Duodenal mucosa (tissue), 2 donors: Measurements from ENCODE around the gene XPNPEP2.

Experiments used
- H3K27ac ChIP-seq: one replicate; pipeline ENCODE4 v1.7.0; 2013; ENCODE audit warnings: low read depth, low read length
- H3K27me3 ChIP-seq, 2 donors: one replicate each; pipeline ENCODE4 v1.7.0; 2013; ENCODE audit warnings: low read length in 2 of 2, control low read depth in 1 of 2; ENCODE audit not compliant: insufficient read depth in 2 of 2, control insufficient read depth in 1 of 2
- H3K36me3 ChIP-seq, 2 donors: one replicate each; pipeline ENCODE4 v1.7.0; 2013; ENCODE audit warnings: low read length in 2 of 2, control low read depth in 1 of 2; ENCODE audit not compliant: insufficient read depth in 2 of 2, control insufficient read depth in 1 of 2
- H3K4me1 ChIP-seq, 2 donors: one replicate each; pipeline ENCODE4 v1.7.0; 2013; ENCODE audit warnings: low read length in 2 of 2, control low read depth in 1 of 2; ENCODE audit not compliant: insufficient read depth in 2 of 2, control insufficient read depth in 1 of 2
- H3K4me3 ChIP-seq, 2 donors: one replicate each; pipeline ENCODE4 v1.7.0; 2013; ENCODE audit warnings: low read length in 2 of 2, low read depth in 1 of 2
- H3K9ac ChIP-seq, 2 donors: one replicate each; pipeline ENCODE4 v1.7.0; 2013; ENCODE audit warnings: low read length in 2 of 2, low read depth in 1 of 2
- H3K9me3 ChIP-seq, 2 donors: one replicate each; pipeline ENCODE4 v1.7.0; 2013; ENCODE audit warnings: low read length in 2 of 2, control low read depth in 1 of 2; ENCODE audit not compliant: control insufficient read depth in 1 of 2

Gene XPNPEP2

DNA sequence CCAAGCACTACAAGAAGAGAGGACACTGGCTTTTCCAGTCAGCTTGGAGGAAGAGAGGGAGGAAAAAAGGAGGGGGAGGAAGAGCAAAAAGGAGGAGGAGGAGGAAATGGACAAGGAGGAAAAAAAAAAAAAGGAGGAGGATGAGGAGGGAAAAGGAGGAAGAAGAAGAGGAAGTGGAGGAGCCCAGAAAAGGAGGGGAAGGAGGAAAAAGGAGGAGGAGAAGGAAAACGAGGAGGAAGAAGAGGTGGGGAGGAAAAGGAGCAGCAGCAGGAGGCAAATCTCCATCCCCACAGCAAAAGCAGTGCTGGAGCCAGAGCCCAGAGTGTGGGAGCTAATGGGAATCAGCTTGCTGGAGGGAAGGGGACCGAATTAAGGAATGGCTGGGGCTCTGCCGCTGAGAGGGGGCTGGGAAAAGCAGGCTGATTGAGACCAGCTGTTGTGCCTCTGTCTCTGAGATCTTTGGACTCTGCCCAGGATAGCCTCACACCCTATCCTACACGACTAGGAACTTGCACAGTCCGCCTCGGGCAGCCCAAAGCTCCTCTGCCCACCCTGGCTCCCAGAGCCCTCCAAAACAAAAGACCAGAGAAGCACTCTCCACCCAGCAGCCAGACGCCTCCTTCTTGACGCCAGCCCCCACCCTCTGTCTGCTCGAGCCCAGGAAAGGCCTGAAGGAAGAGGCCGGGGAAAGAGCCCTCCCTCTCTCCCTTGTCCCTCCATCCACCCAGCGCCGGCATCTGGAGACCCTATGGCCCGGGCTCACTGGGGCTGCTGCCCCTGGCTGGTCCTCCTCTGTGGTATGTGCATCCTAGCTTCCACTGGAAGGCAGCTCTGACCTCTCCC, at the start of gene XPNPEP2:
Gene XPNPEP2, plus strand, starts transcription at position 514 of the 843 bp plus-strand sequence. Its CDS starts 235 bp downstream, at position 749.
- Histone ChIP-seq H3K9me3 (no peaks in the 10 kb centered on the region), H3K36me3 (no peaks in the 10 kb centered on the region), H3K4me1 (peaks cover 18 to 30% of the 10 kb centered on the region in 2 donors), H3K27me3 (no peaks in the 10 kb centered on the region), H3K27ac (peak within 1 kb of the TSS; percentile 20), H3K9ac (peak within 1 kb of the TSS; percentile 29 to 54), H3K4me3 (peak within 1 kb of the TSS; percentile 55)

GRCh38 chrX:129689796-129690195, 49.0 kb upstream of the XPNPEP2 start:
- no peak overlapping the region for H3K9ac ChIP-seq
- H3K36me3 ChIP-seq, result no peaks in the 10 kb centered on the region
- no peak overlapping the region for H3K27ac ChIP-seq
- no peaks in the 10 kb centered on the region for H3K27me3 ChIP-seq
- no peak overlapping the region for H3K4me3 ChIP-seq
- no peaks in the 10 kb centered on the region for H3K4me1 ChIP-seq
- no peaks in the 10 kb centered on the region for H3K9me3 ChIP-seq

GRCh38 chrX:129690435-129690834, 48.3 kb upstream of the XPNPEP2 start:
- H3K27me3 ChIP-seq, result no peaks in the 10 kb centered on the region
- H3K4me1 ChIP-seq, result no peaks in the 10 kb centered on the region
- H3K36me3 ChIP-seq, result no peaks in the 10 kb centered on the region
- no peak overlapping the region for H3K27ac ChIP-seq
- no peaks in the 10 kb centered on the region for H3K9me3 ChIP-seq
- no peak overlapping the region for H3K4me3 ChIP-seq
- no peak overlapping the region for H3K9ac ChIP-seq

DNA sequence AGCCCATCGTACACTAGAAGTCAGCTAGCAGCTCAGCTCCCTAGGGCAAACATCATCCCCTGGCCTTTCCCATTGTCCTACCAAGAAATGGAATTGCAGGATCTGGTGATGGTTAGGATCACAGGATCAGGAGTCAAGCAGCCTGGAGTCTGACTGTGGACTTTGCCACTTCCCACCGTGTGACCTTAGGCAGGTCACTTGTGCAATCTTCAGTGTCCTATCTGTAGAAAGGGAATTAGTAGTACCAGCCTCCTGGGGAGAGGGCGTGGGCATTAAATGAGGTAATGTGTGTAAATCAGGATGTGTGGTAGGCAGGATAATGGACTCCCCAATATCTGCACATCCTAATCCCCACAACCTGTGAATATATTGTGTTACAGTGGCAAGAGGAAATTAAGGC, 45.4 kb upstream of the XPNPEP2 start:
- Histone ChIP-seq H3K36me3 (no peaks in the 10 kb centered on the region), H3K4me3 (no peak overlapping the region), H3K9ac (no peak overlapping the region), H3K4me1 (no peaks in the 10 kb centered on the region), H3K27ac (no peak overlapping the region), H3K9me3 (no peaks in the 10 kb centered on the region), H3K27me3 (no peaks in the 10 kb centered on the region)

GRCh38 chrX:129694805-129695204, 44.0 kb upstream of the XPNPEP2 start:
- Histone ChIP-seq H3K4me3 (no peak overlapping the region), H3K9ac (no peak overlapping the region), H3K27ac (no peak overlapping the region)

DNA sequence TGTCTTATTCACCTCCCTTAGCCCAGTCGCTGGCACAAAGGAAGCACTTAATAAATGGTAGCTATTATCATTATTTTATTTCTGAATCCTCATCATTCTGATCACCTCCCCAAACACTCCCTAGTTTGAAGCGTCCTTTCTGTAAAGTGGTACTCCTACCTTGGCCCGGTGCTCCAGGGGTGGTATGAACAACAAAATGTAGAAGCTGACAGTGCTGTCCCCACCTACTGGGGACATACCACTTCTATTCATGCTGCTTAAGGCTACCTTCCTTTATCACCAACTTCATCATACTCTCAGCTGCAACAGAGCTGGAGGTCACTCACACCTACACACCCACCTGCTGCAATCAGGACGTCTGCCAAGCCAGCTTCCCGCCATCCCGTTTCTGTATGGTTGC, 43.2 kb upstream of the XPNPEP2 start:
- no peak overlapping the region for H3K27ac ChIP-seq
- no peaks in the 10 kb centered on the region for H3K27me3 ChIP-seq
- no peaks in the 10 kb centered on the region for H3K9me3 ChIP-seq
- no peaks in the 10 kb centered on the region for H3K36me3 ChIP-seq
- no peaks in the 10 kb centered on the region for H3K4me1 ChIP-seq
- no peak overlapping the region for H3K9ac ChIP-seq
- no peak overlapping the region for H3K4me3 ChIP-seq

More at GRCh38 chrX:129694805-129695204, 44.0 kb upstream of the XPNPEP2 start:
- Histone ChIP-seq H3K9me3 (no peaks in the 10 kb centered on the region), H3K4me1 (no peaks in the 10 kb centered on the region), H3K27me3 (no peaks in the 10 kb centered on the region), H3K36me3 (no peaks in the 10 kb centered on the region)

- no peaks in the 10 kb centered on the region for H3K9me3 ChIP-seq
- H3K4me3 ChIP-seq, result no peak overlapping the region
- no peak overlapping the region for H3K9ac ChIP-seq
- no peaks in the 10 kb centered on the region for H3K36me3 ChIP-seq
- H3K27ac ChIP-seq, result no peak overlapping the region
- no peaks in the 10 kb centered on the region for H3K27me3 ChIP-seq
- no peaks in the 10 kb centered on the region for H3K4me1 ChIP-seq
Measured at GRCh38 chrX:129695937-129696336, 42.8 kb upstream of the XPNPEP2 start.

DNA sequence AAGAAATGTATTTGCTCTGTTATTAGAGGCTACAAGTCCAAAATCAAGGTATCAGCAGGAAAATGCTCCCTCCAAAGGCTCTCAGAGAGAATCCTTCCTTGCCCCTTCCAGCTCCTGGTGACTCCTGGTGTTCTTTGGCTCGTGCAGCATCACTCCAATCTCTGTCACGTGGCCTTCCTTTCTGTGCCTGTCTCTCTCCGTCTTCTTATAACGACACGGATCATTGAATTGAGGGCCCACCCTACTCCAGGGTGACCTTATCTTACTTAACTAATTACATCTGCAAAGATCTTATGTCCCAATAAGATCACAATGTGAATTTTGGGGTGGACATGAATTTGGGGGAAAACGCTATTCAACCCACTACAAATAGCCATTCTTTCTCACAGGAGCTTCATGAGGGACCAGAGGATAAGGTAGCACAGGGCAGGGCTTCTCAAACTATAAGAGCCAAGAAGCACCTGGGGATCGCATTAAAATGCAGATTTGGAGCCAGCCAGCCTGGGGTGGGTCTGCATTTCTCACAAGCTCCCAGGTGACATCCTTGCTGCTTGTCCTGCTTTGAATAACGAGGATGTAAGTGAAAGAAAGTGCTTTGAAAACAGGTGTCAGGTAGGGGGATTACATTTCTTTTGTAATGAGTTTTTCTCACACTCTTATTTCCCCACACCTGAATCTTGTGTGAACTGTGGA, 42.2 kb upstream of the XPNPEP2 start:
- Histone ChIP-seq H3K9me3 (no peaks in the 10 kb centered on the region), H3K36me3 (no peaks in the 10 kb centered on the region), H3K9ac (no peak overlapping the region), H3K4me3 (no peak overlapping the region), H3K4me1 (no peaks in the 10 kb centered on the region), H3K27me3 (no peaks in the 10 kb centered on the region), H3K27ac (no peak overlapping the region)

DNA sequence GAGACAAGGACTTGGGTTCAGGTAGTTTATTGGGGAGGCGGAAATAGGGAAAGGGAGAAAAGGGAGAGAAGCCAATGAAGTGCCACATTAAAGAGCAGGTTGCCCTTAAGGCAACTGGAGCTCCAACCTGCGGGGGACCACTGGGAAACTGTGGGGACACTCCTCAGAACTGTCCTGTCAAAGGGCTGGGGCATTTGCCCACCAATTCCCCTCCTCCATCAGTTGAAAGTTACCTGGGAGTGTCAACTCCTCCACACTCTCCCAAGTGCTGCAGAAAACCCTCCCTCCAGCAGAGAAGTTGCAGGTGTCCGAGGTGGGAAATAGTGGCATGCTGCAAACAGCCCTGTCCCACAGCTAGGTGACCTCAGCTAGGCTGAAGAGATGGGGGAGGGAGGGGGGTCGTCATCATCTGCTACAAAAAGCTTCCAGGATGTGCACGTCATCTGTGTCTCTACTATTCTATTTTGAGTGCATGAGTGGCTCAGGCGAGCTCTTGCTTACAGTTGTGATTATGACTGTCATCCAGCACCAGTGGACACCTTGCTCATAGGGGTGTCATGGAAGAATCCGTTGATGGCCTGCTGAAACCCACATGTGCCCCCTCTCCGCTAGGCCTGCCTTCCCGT, 41.5 kb upstream of the XPNPEP2 start:
- no peak overlapping the region for H3K27ac ChIP-seq
- no peaks in the 10 kb centered on the region for H3K9me3 ChIP-seq
- H3K9ac ChIP-seq, result no peak overlapping the region

GRCh38 chrX:129698150-129698549, 40.6 kb upstream of the XPNPEP2 start:
- Histone ChIP-seq H3K4me1 (no peaks in the 10 kb centered on the region), H3K27me3 (no peaks in the 10 kb centered on the region), H3K27ac (no peak overlapping the region), H3K9me3 (no peaks in the 10 kb centered on the region), H3K9ac (no peak overlapping the region), H3K4me3 (no peak overlapping the region), H3K36me3 (no peaks in the 10 kb centered on the region)

More for the DNA sequence above, 41.5 kb upstream of the XPNPEP2 start:
- Histone ChIP-seq H3K4me3 (no peak overlapping the region), H3K27me3 (no peaks in the 10 kb centered on the region), H3K4me1 (no peaks in the 10 kb centered on the region), H3K36me3 (no peaks in the 10 kb centered on the region)
